Measurements from ENCODE around the gene PPA2.

PPA2 gene

DNA sequence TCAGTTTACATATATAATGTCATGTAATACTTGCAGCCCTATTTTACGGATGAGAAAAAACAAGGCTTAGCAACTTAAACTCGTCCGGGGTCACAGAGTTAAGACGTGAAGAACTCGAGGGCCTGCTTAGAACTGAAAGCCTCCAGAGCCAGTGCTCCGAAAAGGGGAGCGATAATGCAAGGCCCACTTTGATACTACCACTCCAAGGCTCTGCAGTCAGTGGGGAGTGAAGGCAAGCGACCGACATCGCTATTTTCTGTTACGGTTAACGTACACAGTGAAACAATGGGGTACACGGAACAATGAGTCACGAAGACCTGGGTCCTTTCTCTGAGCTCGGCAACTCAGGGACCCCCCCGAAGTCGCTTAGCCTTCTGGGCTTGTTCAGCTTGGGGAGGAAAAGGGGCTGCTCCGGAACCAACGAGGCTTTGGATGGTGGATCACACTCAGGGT, 965 bp downstream of the PPA2 start:
- Histone ChIP-seq H3K27ac (ENCODE audit: extremely low read depth, low read depth, low read length) (peak overlapping the region; percentile 79; the same call in 1 of the 2 replicates), H3K9me3 (ENCODE audit: control insufficient read depth, insufficient read depth, low read depth, low read length) (no peaks in the 10 kb centered on the region), H3K36me3 (ENCODE audit: control insufficient read depth in 2 of 2, insufficient read depth in 1 of 2, low read length in 2 of 2) (peaks cover 0 to 2% of the 10 kb centered on the region in 2 experiments; a peak in 1 of 3 replicates), H3K4me1 (ENCODE audit: control insufficient read depth, insufficient read depth, low read length) (no peaks in the 10 kb centered on the region), H3K4me3 (ENCODE audit: low read depth, low read length) (peak overlapping the region; percentile 91)
- ChIA-PET POLR2A (interaction anchor here (0.6 to 1.8 kb wide), 6 partner anchors 10 to 1413 kb away, joined by 3 to 7 read pairs (median 4); partner anchors contain the start of gene TET2), CTCF (interaction anchor here (0.7 to 2.5 kb wide), 6 partner anchors 13 to 611 kb away, joined by 3 to 13 read pairs (median 4); no protein-coding TSS in a partner anchor)
- TF ChIP-seq ZNF394 (tag by site-specific recombination; IDR thresholded peaks at IDR 0.05; ENCODE audit: borderline replicate concordance) (no peak), ZNF76 (tag by site-specific recombination; IDR thresholded peaks at IDR 0.05; ENCODE audit: borderline replicate concordance, low read depth) (peak; percentile 31; the same call in 1 of the 2 replicates), MZF1 (tag by site-specific recombination; IDR thresholded peaks at IDR 0.05; ENCODE audit: borderline replicate concordance) (peak; percentile 85; the same call in 1 of the 2 replicates)

DNA sequence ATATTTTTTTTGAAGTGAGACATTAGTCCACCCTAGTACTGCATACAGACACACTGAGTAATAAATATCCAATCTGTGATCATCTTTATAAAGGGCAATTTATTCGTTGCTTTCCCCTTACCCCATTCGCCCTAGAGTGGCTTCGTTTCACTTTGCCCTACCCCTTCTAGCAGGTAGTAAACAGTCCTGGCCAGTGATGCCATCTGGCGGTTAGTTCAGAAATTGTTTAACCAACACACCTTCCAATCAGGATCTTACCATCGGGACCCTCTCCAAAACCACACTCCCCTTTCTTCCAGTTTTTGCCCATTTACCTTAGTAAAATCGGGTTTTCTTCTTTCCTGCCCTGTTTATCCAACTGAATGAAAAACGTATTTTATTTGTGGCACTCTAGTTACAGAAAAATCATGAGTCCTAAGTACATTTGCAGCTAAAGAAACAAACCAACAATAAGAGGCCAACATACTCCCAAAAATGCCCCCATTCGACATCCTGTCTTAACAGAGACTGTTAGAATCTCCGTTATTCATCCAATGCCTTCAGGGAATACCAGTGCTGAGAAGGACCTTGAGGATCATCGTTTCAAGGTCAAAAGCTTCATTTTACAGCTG, 2.2 kb downstream of the PPA2 start:
- TF ChIP-seq, protein P1, sequence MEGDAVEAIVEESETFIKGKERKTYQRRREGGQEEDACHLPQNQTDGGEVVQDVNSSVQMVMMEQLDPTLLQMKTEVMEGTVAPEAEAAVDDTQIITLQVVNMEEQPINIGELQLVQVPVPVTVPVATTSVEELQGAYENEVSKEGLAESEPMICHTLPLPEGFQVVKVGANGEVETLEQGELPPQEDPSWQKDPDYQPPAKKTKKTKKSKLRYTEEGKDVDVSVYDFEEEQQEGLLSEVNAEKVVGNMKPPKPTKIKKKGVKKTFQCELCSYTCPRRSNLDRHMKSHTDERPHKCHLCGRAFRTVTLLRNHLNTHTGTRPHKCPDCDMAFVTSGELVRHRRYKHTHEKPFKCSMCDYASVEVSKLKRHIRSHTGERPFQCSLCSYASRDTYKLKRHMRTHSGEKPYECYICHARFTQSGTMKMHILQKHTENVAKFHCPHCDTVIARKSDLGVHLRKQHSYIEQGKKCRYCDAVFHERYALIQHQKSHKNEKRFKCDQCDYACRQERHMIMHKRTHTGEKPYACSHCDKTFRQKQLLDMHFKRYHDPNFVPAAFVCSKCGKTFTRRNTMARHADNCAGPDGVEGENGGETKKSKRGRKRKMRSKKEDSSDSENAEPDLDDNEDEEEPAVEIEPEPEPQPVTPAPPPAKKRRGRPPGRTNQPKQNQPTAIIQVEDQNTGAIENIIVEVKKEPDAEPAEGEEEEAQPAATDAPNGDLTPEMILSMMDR (tag by site-specific recombination; IDR thresholded peaks at IDR 0.05): peak; percentile 37; the same call in 1 of the 2 replicates
- TF ChIP-seq GLIS1 (tag by site-specific recombination; IDR thresholded peaks at IDR 0.05): no peak
- TF ChIP-seq ZNF366 (tag by site-specific recombination; conservative IDR thresholded peaks at IDR 0.05): no peak
- TF ChIP-seq PRDM1 (tag by site-specific recombination; IDR thresholded peaks at IDR 0.05): peak; percentile 57
- TF ChIP-seq, protein P2, sequence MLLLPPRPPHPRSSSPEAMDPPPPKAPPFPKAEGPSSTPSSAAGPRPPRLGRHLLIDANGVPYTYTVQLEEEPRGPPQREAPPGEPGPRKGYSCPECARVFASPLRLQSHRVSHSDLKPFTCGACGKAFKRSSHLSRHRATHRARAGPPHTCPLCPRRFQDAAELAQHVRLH (tag by site-specific recombination; IDR thresholded peaks at IDR 0.05): peak; percentile 44; the same call in 1 of the 2 replicates
- TF ChIP-seq ZNF2 (tag by site-specific recombination; IDR thresholded peaks at IDR 0.05): peak; percentile 83
- peak; percentile 46 for TF ChIP-seq ZNF654 (tag by site-specific recombination; IDR thresholded peaks at IDR 0.05; ENCODE audit: low read depth)
- TF ChIP-seq, protein P3, sequence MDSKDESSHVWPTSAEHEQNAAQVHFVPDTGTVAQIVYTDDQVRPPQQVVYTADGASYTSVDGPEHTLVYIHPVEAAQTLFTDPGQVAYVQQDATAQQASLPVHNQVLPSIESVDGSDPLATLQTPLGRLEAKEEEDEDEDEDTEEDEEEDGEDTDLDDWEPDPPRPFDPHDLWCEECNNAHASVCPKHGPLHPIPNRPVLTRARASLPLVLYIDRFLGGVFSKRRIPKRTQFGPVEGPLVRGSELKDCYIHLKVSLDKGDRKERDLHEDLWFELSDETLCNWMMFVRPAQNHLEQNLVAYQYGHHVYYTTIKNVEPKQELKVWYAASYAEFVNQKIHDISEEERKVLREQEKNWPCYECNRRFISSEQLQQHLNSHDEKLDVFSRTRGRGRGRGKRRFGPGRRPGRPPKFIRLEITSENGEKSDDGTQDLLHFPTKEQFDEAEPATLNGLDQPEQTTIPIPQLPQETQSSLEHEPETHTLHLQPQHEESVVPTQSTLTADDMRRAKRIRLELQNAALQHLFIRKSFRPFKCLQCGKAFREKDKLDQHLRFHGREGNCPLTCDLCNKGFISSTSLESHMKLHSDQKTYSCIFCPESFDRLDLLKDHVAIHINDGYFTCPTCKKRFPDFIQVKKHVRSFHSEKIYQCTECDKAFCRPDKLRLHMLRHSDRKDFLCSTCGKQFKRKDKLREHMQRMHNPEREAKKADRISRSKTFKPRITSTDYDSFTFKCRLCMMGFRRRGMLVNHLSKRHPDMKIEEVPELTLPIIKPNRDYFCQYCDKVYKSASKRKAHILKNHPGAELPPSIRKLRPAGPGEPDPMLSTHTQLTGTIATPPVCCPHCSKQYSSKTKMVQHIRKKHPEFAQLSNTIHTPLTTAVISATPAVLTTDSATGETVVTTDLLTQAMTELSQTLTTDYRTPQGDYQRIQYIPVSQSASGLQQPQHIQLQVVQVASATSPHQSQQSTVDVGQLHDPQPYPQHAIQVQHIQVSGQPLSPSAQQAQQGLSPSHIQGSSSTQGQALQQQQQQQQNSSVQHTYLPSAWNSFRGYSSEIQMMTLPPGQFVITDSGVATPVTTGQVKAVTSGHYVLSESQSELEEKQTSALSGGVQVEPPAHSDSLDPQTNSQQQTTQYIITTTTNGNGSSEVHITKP (tag by site-specific recombination; IDR thresholded peaks at IDR 0.05): peak; percentile 33; the same call in 1 of the 2 replicates
- no peaks in the 10 kb centered on the region for H3K4me1 ChIP-seq (ENCODE audit: control insufficient read depth, insufficient read depth, low read length)
- CTCF ChIA-PET: interaction anchor here (0.5 to 1.3 kb wide), 7 partner anchors 35 to 776 kb away, joined by 3 to 4 read pairs (median 3); no protein-coding TSS in a partner anchor
- H3K36me3 ChIP-seq (ENCODE audit: control insufficient read depth in 2 of 2, insufficient read depth in 1 of 2, low read length in 2 of 2): peaks cover 0 to 9% of the 10 kb centered on the region in 2 experiments; a peak in 1 of 3 replicates
- no peak overlapping the region for H3K4me3 ChIP-seq (ENCODE audit: low read depth, low read length)
- H3K27ac ChIP-seq (ENCODE audit: extremely low read depth, low read depth, low read length): no peak overlapping the region
- POLR2A ChIA-PET: no interaction called here
- H3K9me3 ChIP-seq (ENCODE audit: control insufficient read depth, insufficient read depth, low read depth, low read length): no peaks in the 10 kb centered on the region

DNA sequence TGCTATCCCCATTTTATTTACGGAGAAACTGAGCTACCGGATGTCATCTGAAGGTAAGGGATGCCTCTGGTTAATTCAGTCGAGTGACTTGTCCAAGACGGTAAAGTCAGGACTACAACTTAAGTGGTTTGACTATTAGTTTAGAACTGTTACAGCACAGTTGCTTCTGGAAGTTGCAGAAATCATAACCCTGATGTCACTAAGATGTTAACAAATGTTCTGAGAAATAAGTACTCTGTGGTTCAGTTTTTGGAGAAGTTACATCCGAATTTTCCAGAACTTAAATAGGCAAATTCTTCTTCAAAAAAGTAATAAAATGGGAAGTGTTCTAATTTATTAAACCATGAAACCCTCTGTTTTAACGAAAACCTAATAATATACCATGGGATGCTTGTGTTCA, 3.1 kb downstream of the PPA2 start:
- TF ChIP-seq WT1 (tag by site-specific recombination; IDR thresholded peaks at IDR 0.05) (no peak), PRDM1 (tag by site-specific recombination; IDR thresholded peaks at IDR 0.05) (no peak), ZNF473 (tag by site-specific recombination; IDR thresholded peaks at IDR 0.05) (no peak), BCL11A (tag by site-specific recombination; IDR thresholded peaks at IDR 0.05; ENCODE audit: low read depth) (no peak)
- POLR2A ChIA-PET: no interaction called here
- H3K36me3 ChIP-seq (ENCODE audit: control insufficient read depth in 2 of 2, insufficient read depth in 1 of 2, low read length in 2 of 2): peaks cover 0 to 11% of the 10 kb centered on the region in 2 experiments; a peak in 1 of 3 replicates
- H3K4me1 ChIP-seq (ENCODE audit: control insufficient read depth, insufficient read depth, low read length): no peaks in the 10 kb centered on the region
- H3K4me3 ChIP-seq (ENCODE audit: low read depth, low read length): no peak overlapping the region
- CTCF ChIA-PET: interaction anchor here (0.5 to 1.3 kb wide), 6 partner anchors 22 to 629 kb away, joined by 3 to 4 read pairs (median 4); no protein-coding TSS in a partner anchor
- H3K9me3 ChIP-seq (ENCODE audit: control insufficient read depth, insufficient read depth, low read depth, low read length): no peaks in the 10 kb centered on the region
- no peak overlapping the region for H3K27ac ChIP-seq (ENCODE audit: extremely low read depth, low read depth, low read length)
